ENCODE measurements around the gene SIDT2.
"Not testable (repeated sequence)": the region's sequence is repeated elsewhere in the genome, so short reads cannot be mapped to it uniquely, and the experiment has no call there.

DNA sequence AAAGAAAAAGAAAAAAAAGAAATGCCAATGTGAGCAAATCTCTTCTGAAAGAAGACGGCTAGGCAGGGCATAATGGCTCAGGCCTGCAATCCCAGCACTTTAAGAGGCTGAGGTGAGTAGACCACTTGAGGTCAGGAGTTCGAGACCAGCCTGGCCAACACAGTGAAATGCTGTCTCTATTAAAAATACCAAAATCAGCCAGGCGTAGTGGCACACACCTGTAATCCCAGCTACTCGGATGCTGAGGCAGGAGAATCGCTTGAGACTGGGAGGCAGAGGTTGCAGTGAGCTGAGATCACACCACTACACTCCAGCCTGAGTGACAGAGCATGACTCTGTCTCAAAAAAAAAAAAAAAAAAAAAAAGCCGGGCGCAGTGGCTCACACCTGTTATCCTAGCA lies 48.1 kb upstream of the SIDT2 start:
- TF ChIP-seq POLR2A (IDR thresholded peaks at IDR 0.05): not testable (repeated sequence)
- TF ChIP-seq, protein P1, sequence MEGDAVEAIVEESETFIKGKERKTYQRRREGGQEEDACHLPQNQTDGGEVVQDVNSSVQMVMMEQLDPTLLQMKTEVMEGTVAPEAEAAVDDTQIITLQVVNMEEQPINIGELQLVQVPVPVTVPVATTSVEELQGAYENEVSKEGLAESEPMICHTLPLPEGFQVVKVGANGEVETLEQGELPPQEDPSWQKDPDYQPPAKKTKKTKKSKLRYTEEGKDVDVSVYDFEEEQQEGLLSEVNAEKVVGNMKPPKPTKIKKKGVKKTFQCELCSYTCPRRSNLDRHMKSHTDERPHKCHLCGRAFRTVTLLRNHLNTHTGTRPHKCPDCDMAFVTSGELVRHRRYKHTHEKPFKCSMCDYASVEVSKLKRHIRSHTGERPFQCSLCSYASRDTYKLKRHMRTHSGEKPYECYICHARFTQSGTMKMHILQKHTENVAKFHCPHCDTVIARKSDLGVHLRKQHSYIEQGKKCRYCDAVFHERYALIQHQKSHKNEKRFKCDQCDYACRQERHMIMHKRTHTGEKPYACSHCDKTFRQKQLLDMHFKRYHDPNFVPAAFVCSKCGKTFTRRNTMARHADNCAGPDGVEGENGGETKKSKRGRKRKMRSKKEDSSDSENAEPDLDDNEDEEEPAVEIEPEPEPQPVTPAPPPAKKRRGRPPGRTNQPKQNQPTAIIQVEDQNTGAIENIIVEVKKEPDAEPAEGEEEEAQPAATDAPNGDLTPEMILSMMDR (IDR thresholded peaks at IDR 0.05): not testable (repeated sequence)
